ENCODE results near the gene PLA1A.

DNA sequence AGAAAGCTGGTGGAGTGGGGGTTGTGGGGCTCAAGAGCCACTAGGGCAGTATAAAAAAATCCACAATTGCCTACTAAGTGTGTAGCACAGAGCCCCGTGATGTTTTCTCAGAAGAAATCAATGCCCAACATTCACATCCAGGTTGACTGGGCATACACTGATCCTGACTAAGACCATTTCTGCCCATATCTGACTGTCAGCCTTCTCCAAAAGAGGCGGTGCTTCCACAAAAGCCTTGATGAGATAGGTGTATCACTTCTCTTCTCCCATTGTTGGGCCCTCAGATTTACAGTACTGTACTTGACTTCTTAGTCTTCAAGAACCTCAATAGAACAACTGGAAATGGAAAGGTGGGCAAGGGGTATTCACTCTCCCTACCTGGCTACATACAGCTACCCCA lies 61.3 kb downstream of the PLA1A start:
- TF ChIP-seq POLR2A (IDR thresholded peaks at IDR 0.05; ENCODE audit: low read depth, low read length) (no peak), TAF1 (IDR thresholded peaks at IDR 0.05; ENCODE audit: borderline replicate concordance, low read depth, low read length) (no peak)

All from GM12892 (cell line).